Loucy (cell line): ENCODE results near the gene EIF2B1.

Experiments
- EZH2phosphoT487 ChIP-seq: fragments of 200-600 bp; IDR thresholded peaks from 2 replicates; pipeline ENCODE4 v1.6.1; 2018; ENCODE audit warnings: antibody characterized with exemption, mild to moderate bottlenecking, moderate library complexity, borderline replicate concordance
- TF ChIP-seq, protein P1 (sequence below): fragments of 200-600 bp; sonication (generic); conservative IDR thresholded peaks from 2 replicates; pipeline ENCODE4 v1.5.1; 2014; ENCODE audit warnings: mild to moderate bottlenecking, antibody characterized with exemption, low read length

DNA sequence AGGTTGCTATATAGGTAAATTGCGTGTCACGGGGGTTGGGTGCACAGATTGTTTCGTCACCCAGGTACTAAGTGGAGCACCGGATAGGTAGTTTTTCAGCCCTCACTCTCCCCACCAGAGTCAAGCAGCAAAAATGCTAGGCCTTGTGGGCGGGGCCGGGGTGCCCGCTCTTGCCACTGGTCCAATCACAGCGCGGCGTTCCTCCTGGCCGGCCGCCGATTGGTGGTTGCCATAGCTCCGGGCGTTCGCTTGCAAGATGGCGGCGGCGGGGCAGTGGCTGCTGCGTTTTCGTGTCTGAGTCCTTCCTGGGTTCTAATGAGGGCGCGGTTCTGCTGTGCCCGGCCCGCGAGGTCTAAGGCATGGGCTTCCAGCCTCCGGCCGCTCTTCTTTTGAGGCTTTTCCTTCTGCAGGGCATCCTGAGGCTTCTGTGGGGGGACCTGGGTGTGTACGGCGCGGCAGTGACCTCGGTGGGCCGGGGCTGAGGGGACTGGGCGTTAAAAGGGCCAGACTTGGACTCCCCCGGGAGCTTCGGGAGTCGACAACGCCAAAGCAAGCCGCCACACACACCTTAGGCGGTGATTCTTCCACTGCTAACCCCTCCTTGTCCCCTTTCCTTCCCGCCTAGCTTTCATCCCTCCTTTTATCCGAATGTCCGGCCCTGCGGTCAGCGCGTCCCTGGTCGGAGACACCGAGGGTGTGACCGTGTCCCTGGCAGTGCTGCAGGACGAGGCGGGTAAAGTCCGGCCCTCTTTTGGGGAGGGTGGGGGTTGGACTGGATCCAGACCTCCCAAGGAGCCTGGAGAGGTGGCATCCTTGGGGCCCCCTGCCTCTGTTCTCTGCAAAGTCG, 37.6 kb upstream of the EIF2B1 start, which contains the start of gene TCTN2:
- TF ChIP-seq, protein P1, sequence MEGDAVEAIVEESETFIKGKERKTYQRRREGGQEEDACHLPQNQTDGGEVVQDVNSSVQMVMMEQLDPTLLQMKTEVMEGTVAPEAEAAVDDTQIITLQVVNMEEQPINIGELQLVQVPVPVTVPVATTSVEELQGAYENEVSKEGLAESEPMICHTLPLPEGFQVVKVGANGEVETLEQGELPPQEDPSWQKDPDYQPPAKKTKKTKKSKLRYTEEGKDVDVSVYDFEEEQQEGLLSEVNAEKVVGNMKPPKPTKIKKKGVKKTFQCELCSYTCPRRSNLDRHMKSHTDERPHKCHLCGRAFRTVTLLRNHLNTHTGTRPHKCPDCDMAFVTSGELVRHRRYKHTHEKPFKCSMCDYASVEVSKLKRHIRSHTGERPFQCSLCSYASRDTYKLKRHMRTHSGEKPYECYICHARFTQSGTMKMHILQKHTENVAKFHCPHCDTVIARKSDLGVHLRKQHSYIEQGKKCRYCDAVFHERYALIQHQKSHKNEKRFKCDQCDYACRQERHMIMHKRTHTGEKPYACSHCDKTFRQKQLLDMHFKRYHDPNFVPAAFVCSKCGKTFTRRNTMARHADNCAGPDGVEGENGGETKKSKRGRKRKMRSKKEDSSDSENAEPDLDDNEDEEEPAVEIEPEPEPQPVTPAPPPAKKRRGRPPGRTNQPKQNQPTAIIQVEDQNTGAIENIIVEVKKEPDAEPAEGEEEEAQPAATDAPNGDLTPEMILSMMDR = no peak
- TF ChIP-seq EZH2phosphoT487 = no peak
